NK-92 (cell line): ENCODE measurements around the gene PPP2R5C.
"Not testable (repeated sequence)": the region's sequence is repeated elsewhere in the genome, so short reads cannot be mapped to it uniquely, and the experiment has no call there.

ENCODE experiments used
- DNase-seq: peaks from one replicate; lab custom pipeline; 2025; ENCODE audit not compliant: unreplicated experiment; lab: John Stamatoyannopoulos, UW

PPP2R5C gene

DNA sequence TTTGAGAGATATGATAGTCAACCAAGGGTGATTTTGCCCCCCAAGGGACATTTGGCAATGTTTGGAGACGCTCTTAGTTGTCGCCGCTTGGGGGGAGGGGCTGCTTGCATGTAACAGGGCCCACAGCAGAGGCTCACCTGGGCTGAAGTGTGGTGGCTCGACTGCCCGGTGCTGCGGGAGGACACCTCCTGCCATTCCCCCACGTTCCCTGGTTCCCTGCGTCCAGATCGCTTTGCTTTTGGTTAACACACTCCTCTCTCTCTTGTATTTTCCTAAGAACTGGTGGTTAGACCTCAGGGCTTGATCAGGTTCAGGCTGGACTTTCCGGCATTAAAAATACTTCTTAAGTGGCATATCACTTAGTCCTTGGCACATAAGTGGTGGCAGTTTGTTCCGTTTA is 18.9 kb downstream of the PPP2R5C start:
- DNase-seq = no peak

DNA sequence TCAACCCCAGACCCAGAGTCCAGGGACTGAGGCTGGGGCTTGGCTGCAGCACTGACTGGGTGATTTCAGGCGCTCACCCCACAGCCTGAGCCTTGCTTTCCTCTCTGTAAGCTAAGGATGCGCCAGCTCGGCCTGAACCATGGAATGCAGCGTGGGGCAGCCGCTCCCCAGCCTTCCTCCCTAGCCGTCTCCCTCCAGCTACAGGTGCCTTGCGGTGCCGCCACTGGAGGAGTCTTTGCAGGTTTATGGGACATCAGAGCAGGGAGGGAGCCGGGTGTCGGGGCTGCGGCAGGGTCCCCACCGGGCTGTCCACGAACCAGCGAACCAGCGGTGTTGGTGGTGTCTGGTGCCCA is 19.4 kb downstream of the PPP2R5C start:
- no peak for DNase-seq

DNA sequence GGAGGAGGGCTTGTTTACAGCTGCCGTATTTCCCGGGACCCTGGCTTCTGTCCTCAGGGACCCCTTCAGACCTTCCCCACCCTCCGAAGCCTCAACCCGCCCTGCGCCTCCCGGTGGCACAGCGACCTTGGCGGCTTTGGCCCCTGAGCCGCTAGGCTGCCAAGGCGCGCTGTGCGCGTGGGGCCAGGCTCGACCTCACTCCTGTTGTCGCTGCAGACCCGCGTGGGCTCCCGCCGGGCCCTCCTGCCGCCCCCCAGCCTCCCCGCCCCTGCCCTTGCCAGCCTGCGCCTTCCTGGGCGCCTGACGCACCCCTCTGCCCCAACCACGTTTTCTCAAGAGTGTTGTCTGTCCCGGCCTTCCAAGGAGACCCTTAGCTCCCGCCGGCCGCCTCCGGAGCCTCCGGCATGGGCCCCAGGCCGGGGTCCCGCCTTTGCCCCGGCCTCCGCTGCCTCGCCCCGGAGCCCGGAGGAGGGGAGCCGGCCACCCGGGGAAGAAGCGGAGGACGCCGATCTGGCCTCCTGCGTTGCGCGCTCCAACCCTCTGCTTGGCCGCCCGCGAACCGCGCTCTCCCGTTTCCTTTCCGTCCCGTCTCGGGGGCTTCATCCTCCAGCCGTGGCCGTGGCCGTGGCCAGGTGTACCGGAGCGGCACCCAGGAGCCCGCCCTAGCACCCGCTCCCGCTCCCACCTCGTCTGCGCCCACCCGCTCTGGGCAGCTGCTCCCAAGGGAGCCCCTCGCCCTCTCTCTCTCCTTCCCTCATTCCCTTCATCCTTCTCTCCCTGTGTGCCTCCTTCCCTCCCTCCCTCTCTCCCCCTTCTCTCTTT is 19.9 kb downstream of the PPP2R5C start:
- no peak for DNase-seq

DNA sequence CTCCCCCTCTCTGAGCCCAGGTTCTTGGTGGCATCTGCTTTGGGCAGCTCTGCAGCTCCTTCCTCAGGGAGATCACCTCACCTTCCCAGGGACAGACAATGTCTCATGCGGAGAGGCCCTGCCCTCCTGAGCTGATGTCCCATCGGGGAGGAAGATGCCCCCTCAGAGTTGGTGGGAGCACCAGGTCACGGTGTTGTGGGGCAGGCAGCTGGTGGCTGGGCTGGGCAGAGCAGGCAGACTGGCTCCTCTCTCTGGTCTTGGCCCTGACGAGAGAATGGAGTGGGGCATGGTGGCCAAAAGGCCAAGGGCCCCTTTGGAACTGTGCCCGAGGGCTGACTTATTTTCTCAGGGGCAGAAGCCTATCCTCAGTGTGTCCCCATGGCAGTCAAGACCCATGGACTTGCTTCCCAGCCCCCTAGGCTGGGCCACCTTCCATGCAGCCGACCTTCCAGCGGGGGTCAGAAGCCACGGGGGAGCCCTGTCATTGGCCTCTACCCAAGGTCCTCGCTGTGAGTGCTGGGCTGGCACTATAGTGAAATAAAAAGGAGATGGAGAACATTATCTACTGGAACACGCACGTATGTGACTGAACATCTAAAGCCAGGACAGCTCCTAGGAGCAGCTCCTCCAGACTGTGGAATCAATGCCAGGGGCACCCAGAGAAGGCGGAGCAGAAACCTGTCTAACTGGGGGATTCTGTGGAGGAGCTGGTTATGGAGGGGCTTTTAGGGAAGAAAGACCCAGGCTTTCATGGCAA is 21.9 kb downstream of the PPP2R5C start:
- DNase-seq = no peak

- no peak for DNase-seq
These were observed 23.1 kb downstream of the PPP2R5C start for GRCh38 chr14:101784631-101785030.

DNA sequence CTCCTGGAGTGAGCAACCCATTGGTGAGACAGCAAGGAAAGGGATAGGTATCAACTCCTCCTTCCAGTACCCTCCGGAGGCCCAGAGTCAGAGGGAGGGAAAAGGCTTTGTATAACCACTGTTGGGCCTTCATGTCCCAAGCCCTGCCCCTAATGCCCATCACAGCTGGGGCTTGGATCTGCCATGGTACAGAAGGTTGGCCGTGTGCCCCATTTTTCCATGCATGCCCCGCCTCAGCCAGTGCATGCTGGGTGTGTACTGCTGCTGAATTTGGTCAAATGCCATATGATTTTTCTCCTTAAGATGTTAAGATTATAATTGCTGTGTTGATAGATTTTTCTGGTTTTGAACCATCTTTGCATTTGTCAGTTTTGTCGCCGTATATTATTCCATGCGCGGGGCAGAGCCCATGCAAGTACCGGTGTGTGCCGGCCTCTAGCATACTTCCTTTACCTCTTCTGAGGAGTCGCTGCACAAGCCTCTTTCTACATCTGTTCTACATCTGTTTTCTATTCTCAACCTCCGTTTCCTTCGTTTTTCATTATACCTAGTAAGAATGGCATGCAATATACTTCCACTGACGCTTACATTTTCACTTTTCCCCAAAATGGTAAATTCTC is 26.6 kb downstream of the PPP2R5C start:
- DNase-seq = no peak

DNA sequence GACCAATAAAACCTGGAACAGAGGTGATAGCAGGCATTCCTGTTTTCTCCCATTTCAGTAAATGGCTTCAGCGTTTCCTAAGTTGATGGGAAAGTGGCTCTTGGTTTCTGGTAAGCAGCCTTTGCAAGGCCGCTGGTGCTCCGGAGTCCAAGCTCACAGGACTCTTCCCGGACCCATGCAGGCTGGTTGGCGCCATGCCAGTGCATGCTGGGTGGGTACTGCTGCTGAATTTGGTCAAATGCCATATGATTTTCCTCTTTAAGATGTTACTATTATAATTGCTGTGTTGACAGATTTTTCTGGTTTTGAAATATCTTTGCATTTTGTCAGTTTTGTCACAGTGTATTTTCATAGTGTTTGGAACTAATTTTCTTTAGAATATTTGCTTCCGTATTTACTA is 27.7 kb downstream of the PPP2R5C start:
- DNase-seq = no peak

GRCh38 chr14:101790232-101790631 is 28.7 kb downstream of the PPP2R5C start:
- DNase-seq = no peak

DNA sequence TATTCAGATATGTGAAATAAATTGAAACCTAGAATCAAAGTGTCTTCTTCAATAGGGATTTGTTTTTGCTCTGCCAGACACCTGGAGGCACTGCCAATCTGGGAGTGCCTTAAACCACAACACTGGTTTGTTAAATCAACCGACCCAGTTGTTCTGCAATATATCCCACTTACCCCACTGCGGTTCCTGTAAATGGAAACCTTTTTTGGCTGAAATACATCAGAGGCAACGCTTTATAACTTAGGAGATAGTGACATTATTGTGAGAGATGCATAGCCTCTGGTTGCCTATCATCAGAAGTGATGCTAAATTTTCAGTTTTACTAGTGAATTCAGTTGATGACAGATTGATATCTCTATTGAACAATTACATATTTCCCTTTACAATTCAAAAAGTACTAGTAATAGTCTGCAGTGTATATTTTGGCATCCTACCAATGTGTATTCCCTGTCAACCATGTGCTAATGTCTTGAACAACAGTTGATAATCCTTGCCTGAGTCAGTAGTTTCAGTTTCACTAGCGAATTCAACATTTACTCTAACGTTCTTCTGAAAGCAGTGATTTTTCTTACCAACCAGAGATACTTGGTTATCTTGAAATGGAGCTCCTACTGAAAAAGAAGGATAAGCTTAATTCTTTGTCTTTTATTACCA is 30.5 kb downstream of the PPP2R5C start:
- no peak for DNase-seq

GRCh38 chr14:101796016-101796415 is 34.5 kb downstream of the PPP2R5C start:
- no peak for DNase-seq

DNA sequence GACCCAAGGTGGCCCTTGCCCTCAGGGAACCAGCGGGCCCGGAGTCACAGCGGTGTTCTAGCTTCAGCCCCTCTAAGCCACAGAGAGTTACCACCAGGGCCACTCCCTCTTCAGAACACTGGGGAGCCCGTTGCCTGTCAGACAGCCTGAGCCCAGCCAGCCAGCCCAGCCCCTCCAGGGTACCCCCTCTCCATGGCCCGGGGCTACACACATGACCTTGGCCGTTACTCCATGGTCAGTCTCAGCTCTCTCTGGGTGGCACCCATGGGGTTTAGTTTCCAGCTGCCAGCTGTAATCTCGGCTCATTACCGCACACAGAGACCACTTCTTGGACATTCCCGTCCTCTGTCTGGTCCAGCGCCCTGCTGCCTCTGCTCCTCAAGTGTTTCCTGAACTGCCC is 35.0 kb downstream of the PPP2R5C start:
- no peak for DNase-seq

GRCh38 chr14:101797856-101798255 is 36.3 kb downstream of the PPP2R5C start:
- no peak for DNase-seq

DNA sequence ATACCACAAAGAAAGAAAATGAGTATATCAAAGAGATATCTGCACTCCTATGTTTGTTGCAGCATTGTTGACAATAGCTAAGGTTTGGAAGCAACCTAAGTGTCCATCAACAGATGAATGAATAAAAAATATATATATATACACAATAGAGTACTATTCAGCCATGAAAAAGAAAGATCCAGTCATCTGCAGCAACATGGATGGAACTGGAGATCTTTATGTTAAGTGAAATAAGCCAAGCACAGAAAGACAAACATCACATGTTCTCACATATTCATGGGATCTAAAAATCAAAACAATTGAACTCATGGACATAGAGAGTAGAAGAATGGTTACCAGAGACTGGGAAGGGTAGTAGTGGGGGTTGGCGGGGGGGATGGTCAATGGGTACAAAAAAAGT is 42.9 kb downstream of the PPP2R5C start:
- not testable (repeated sequence) for DNase-seq

DNA sequence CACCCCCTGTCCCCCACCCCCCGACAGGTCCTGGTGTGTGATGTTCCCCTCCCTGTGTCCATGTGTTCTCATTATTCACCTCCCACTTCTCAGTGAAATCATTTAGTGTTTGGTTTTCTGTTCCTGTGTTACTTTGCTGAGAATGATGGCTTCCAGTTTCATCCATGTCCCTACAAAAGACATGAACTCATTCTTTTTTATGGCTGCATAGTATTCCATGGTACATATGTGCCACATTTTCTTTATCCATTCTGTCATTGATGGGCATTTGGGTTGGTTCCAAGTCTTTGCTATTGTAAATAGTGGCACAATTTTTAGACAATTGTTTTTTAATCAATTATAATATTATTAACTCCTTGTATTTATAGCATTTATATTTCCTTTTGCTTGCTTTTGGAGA is 44.7 kb downstream of the PPP2R5C start:
- not testable (repeated sequence) for DNase-seq

GRCh38 chr14:101808020-101808641 is 46.6 kb downstream of the PPP2R5C start:
- DNase-seq = no peak

GRCh38 chr14:101808894-101809670 is 47.6 kb downstream of the PPP2R5C start:
- no peak for DNase-seq

GRCh38 chr14:101809671-101810514 is 48.4 kb downstream of the PPP2R5C start:
- peak; percentile 64 for DNase-seq

GRCh38 chr14:101810897-101811621 is 49.5 kb downstream of the PPP2R5C start:
- no peak for DNase-seq

DNA sequence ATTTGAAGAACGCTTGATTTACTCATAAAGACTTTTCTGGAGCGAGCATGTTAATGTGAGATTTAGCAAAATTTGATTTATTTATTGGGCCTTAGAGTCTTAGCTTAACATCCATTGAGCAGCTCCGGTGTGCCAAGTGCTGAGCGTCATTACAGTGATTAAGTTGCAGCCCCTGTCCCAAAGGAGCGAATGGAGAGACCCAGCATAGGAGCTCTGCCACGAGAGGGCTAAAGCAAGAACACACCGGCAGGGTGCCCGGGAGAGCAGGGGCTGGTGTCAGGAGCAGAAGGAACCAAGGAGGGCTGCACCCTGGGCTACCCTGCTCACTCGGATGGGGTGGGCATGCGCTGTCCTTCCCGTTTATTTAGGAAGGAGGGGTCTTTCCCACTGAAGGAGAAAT is 50.6 kb downstream of the PPP2R5C start:
- no peak for DNase-seq
